ENCODE measurements around the gene CAP2.

CAP2 gene

DNA sequence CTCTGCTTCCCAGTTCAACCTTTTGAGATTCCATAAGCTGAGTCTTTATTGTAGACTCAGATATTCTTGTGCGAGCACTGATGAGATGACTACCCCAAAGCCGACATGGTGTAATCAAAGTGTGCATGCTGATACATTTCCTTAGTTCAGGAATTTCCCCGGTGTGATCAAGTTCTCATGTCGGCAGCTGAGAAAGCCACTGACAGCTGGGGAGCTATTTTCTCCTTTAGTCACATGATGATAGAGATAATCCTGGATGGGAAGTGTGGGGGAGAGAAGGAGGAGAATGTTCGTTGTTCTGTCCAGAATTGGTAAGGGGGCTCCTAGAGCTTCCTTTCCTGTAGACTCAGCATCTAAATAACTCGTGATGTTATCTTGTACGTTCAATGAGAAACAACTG, 7.7 kb upstream of the CAP2 start:
- TF ChIP-seq CTCF (conservative IDR thresholded peaks at IDR 0.05; ENCODE audit: low read depth, low read length), result no peak
- no peak overlapping the region for H3K4me3 ChIP-seq (ENCODE audit: low read length)
- DNase-seq (ENCODE audit: low read depth), result no peak

- H3K4me3 ChIP-seq (ENCODE audit: low read length), result no peak overlapping the region
- DNase-seq (ENCODE audit: low read depth), result no peak
- TF ChIP-seq CTCF (conservative IDR thresholded peaks at IDR 0.05; ENCODE audit: low read depth, low read length), result no peak
These were observed 5.0 kb upstream of the CAP2 start for GRCh38 chr6:17388365-17388764.

DNA sequence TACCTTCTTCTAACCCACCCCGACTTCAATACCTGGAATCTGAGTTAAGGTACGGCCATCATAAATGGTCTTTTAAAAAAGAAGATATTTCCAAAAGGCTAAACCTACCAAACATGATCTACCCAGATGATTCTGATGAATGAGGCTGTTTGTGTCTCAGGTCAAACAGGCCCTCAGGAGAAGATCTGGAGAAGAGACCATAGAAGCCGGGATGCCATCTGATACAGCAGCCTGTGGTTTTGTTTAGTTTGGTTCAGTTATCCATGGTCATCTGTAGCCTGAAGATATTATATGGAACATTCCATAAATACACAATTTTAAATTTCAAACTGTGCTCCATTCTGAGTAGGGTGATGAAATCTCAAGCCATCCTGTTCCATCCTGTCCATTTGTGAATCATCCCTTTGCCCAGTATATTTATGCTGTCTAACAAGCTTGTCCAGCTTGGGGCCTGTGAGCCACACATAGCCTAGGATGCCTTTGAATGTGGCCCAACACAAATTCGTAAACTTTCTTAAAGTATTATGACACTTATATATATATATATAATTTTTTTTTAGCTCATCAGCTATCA, 4.0 kb upstream of the CAP2 start:
- DNase-seq (ENCODE audit: low read depth), result no peak
- no peak for TF ChIP-seq CTCF (conservative IDR thresholded peaks at IDR 0.05; ENCODE audit: low read depth, low read length)
- H3K4me3 ChIP-seq (ENCODE audit: low read length), result no peak overlapping the region

- H3K4me3 ChIP-seq (ENCODE audit: low read length), result no peak overlapping the region
- no peak for DNase-seq (ENCODE audit: low read depth)
- TF ChIP-seq CTCF (conservative IDR thresholded peaks at IDR 0.05; ENCODE audit: low read depth, low read length), result no peak
These were observed 3.1 kb upstream of the CAP2 start for GRCh38 chr6:17390276-17390675.

DNA sequence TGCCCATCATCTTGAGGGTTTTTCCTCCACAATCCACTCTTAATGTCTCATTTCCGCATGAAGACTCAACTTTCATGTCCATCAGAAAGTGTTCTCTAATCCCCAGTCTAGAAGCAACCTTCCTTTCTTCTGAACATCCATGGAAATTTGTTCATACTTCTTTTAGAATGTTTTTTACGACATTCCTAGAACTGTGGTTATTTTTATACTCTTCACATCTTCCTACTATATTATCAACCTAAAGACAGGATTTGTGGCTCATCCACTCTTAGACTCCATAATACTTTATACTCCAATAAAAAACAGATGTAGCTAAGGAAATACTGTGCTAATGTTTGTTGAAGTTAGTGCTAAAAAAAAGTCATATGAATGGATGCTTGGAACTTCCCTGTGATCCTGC, 1.4 kb upstream of the CAP2 start:
- no peak for TF ChIP-seq CTCF (conservative IDR thresholded peaks at IDR 0.05; ENCODE audit: low read depth, low read length)
- H3K4me3 ChIP-seq (ENCODE audit: low read length), result no peak overlapping the region
- no peak for DNase-seq (ENCODE audit: low read depth)

- no peak for DNase-seq (ENCODE audit: low read depth)
- peak overlapping the region; percentile 54 for H3K4me3 ChIP-seq (ENCODE audit: low read length)
- TF ChIP-seq CTCF (conservative IDR thresholded peaks at IDR 0.05; ENCODE audit: low read depth, low read length), result no peak
These were observed 667 bp downstream of the CAP2 start for GRCh38 chr6:17393892-17394631.

GRCh38 chr6:17395112-17395511, 1.7 kb downstream of the CAP2 start:
- no peak for DNase-seq (ENCODE audit: low read depth)
- no peak for TF ChIP-seq CTCF (conservative IDR thresholded peaks at IDR 0.05; ENCODE audit: low read depth, low read length)
- H3K4me3 ChIP-seq (ENCODE audit: low read length), result peak overlapping the region; percentile 54

Measured in retinal pigment epithelial cell (primary cell).